Measurements from ENCODE around the gene FSHR.

FSHR gene

GRCh38 chr2:48965204-48965603 is 189.1 kb downstream of the FSHR start:
- DNase-seq (ENCODE audit: low read depth in 2 of 2) = no peak

- DNase-seq (ENCODE audit: low read depth in 2 of 2) = no peak
These were observed 193.3 kb downstream of the FSHR start for GRCh38 chr2:48961009-48961408.

GRCh38 chr2:48954935-48955334 is 199.4 kb downstream of the FSHR start:
- no peak for DNase-seq (ENCODE audit: low read depth in 2 of 2)

GRCh38 chr2:48954311-48954710 is 200.0 kb downstream of the FSHR start:
- no peak for DNase-seq (ENCODE audit: low read depth in 2 of 2)

- DNase-seq (ENCODE audit: low read depth in 2 of 2) = no peak
These were observed 201.7 kb downstream of the FSHR start for GRCh38 chr2:48952614-48953013.

- DNase-seq (ENCODE audit: low read depth in 2 of 2) = no peak
These were observed 202.2 kb downstream of the FSHR start for GRCh38 chr2:48952143-48952542.

GRCh38 chr2:48948400-48949125 is 205.8 kb downstream of the FSHR start:
- DNase-seq (ENCODE audit: low read depth in 2 of 2) = no peak

- DNase-seq (ENCODE audit: low read depth in 2 of 2) = peak in 1 of 2 donors; percentile 3
These were observed 207.8 kb downstream of the FSHR start for GRCh38 chr2:48946449-48947048.

GRCh38 chr2:48944956-48945355 is 209.4 kb downstream of the FSHR start:
- no peak for DNase-seq (ENCODE audit: low read depth in 2 of 2)

GRCh38 chr2:48943436-48943835 is 210.9 kb downstream of the FSHR start:
- DNase-seq (ENCODE audit: low read depth in 2 of 2) = no peak

- DNase-seq (ENCODE audit: low read depth in 2 of 2) = no peak
These were observed 212.4 kb downstream of the FSHR start for GRCh38 chr2:48941908-48942307.

GRCh38 chr2:48941456-48941855 is 212.9 kb downstream of the FSHR start:
- DNase-seq (ENCODE audit: low read depth in 2 of 2) = no peak

- no peak for DNase-seq (ENCODE audit: low read depth in 2 of 2)
These were observed 213.7 kb downstream of the FSHR start for GRCh38 chr2:48940606-48941005.

GRCh38 chr2:48939232-48939631 is 215.1 kb downstream of the FSHR start:
- DNase-seq (ENCODE audit: low read depth in 2 of 2) = no peak

- no peak for DNase-seq (ENCODE audit: low read depth in 2 of 2)
These were observed 216.1 kb downstream of the FSHR start for GRCh38 chr2:48938231-48938630.

GRCh38 chr2:48934807-48935206 is 219.5 kb downstream of the FSHR start:
- DNase-seq (ENCODE audit: low read depth in 2 of 2) = no peak

- DNase-seq (ENCODE audit: low read depth in 2 of 2) = no peak
These were observed 220.4 kb downstream of the FSHR start for GRCh38 chr2:48933828-48934497.

GRCh38 chr2:48932667-48933066 is 221.6 kb downstream of the FSHR start:
- DNase-seq (ENCODE audit: low read depth in 2 of 2) = no peak

- no peak for DNase-seq (ENCODE audit: low read depth in 2 of 2)
These were observed 224.6 kb downstream of the FSHR start for GRCh38 chr2:48929571-48930301.

GRCh38 chr2:48927355-48927754 is 227.0 kb downstream of the FSHR start:
- DNase-seq (ENCODE audit: low read depth in 2 of 2) = no peak

GRCh38 chr2:48915884-48916283 is 238.4 kb downstream of the FSHR start:
- no peak for DNase-seq (ENCODE audit: low read depth in 2 of 2)

GRCh38 chr2:48915227-48915626 is 239.1 kb downstream of the FSHR start:
- no peak for DNase-seq (ENCODE audit: low read depth in 2 of 2)
